NB4 (cell line): Measurements from ENCODE around the gene LAMTOR2.

Experiments
- DNase-seq: peaks from one replicate; pipeline ENCODE4 v3.0.0; 2010; ENCODE audit warnings: low read depth
- H3K4me3 ChIP-seq: one replicate; pipeline ENCODE4 v1.5.1; 2011; ENCODE audit warnings: mild to moderate bottlenecking, low read depth, low read length, moderate library complexity
- CTCF ChIP-seq: IDR thresholded peaks from one replicate; pipeline ENCODE4 v1.5.1; 2012; ENCODE audit warnings: low read depth, low read length
- MAX ChIP-seq: IDR thresholded peaks from 2 replicates; pipeline ENCODE4 v1.6.1; 2011; ENCODE audit warnings: low read depth, low read length
- MYC ChIP-seq: IDR thresholded peaks from 2 replicates; pipeline ENCODE4 v1.6.1; 2011; ENCODE audit warnings: low read depth, low read length
- POLR2A ChIP-seq: IDR thresholded peaks from 2 replicates; pipeline ENCODE4 v1.6.1; 2011; ENCODE audit warnings: mild to moderate bottlenecking; ENCODE audit not compliant: insufficient read length; ENCODE audit errors: extremely low read depth

Gene LAMTOR2

DNA sequence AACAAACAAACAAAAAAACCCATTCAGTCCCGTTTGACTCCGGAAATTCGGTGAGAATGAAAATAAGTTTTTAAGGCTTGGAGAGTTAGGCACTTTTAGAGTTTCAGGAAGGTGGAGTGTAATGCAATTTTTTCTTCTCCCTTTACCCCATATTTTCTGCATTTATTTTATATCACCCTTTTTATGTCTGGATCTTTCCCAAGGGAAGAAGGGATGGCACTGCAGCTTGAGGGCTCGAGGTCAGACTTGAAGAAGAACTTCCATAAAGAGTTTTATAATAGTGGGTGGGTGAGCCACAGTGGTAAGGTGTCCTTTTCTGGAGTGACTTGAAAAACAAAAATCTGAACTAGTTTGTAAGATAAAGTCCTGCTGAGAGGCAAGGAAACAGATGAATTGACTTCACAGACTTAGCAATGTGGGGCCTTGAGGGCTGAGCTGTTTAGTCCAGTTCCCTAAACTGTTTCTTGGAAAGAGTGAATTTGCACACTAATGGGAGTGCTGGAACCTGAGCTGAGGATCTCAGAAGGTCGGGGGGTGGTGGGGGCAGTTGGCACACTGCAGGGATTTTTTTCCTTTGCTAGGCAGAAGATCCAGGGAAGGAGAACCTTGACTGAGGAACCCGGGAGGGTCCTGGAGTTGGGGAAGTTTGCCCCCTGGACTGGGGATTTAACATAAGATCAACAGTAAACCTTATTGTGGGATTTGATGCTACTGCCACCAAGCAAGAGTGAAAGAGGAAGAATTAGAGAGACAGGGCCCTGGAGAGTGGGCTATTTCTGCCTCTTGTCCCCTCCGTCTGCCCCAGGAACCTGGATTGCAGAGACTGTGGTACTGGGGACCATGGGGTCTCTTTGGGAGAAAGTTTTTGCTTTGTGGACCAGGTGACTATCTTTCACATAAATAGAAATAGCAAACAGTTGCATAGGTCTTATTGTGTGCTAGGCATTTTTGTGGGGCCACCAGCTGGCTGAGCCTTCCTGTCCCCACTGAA lies 29.5 kb downstream of the LAMTOR2 start:
- DNase-seq: no peak
- no peak overlapping the region for H3K4me3 ChIP-seq
- TF ChIP-seq CTCF: no peak
- TF ChIP-seq POLR2A: no peak
- no peak for TF ChIP-seq MYC
- TF ChIP-seq MAX: no peak

GRCh38 chr1:156086256-156086662 lies 31.7 kb downstream of the LAMTOR2 start:
- TF ChIP-seq MYC (no peak), POLR2A (no peak), MAX (no peak), CTCF (no peak)
- no peak for DNase-seq
- H3K4me3 ChIP-seq: no peak overlapping the region

DNA sequence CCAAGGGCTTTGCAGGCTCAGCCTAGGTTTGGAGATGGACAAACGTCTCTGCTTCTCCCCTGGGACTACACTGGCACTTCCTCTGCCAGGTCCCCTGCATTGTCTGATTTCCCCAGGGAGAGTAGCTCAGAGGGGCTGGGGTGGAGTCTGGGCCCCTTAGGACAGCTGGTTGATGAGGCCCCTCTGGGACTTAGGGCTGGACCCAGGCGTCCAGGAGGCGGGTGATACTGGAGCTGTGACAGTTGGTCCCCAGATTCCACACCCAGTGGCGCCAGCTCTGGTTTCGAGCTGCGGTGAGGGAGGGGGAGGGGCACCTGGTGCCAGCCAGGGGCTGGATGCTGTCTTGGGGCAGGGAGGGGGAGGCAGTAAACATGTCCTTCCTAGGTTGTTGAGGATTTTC lies 35.1 kb downstream of the LAMTOR2 start:
- H3K4me3 ChIP-seq: no peak overlapping the region
- peak; percentile 84 for DNase-seq
- TF ChIP-seq POLR2A: no peak
- TF ChIP-seq MAX: no peak

DNA sequence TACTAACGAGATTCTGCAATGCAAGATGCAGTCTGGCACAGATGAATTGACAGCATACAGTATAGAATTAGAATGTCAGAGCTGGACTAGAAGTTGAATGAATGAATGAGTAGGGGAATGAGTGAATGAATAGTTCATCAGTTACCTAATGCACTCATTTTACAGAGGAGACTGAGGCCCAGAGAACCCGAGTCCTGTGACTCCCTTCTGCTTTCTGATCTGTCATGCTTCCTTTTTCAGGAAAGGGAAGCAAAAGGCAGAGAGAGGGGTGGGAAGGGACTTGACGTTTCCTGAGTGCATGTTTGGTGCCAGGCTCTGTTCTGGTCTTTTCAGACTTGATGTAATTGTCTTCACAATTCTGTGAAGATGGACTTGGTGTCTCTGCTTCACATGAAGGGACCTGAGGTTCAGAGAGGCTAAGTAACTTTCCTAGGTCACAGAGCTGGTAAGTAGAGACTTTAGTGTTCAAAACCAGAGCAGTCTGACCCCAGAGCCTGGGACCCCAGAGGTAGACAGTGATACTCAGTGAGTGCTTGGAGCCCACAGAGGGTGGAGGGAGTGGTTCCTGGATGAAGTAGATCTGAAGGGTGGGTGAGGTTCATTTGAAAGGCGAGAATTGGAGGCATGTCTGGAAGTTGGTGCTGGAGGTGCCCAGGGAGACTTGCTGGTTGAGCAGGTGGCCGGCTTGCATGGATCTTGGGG lies 35.7 kb downstream of the LAMTOR2 start:
- TF ChIP-seq MAX (no peak; the same call in 1 of the 2 replicates), MYC (no peak), CTCF (no peak), POLR2A (no peak)
- no peak overlapping the region for H3K4me3 ChIP-seq
- peak; percentile 62 for DNase-seq

GRCh38 chr1:156090840-156091188 lies 36.2 kb downstream of the LAMTOR2 start:
- no peak for TF ChIP-seq MYC
- no peak for TF ChIP-seq POLR2A
- peak; percentile 49 for TF ChIP-seq CTCF
- peak; percentile 44; the same call in 1 of the 2 replicates for TF ChIP-seq MAX
- H3K4me3 ChIP-seq: no peak overlapping the region
- DNase-seq: peak; percentile 83

DNA sequence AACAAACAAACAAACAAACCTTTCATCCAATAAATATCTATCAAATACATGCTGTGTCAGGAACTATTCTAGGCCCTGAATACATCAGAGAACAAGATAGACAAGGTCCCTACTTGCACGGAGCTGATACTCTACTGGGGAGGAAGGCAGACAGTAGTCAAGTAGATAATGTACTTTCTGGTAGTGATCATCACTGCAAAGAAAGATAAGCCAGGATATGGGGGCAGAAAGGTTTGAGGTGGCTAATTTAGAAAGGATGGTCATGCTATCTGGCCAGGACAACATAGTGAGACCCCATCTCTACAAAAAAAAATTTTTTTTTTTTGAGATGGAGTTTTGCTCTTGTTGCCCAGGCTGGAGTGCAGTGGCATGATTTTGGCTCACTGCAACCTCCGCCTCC lies 37.0 kb downstream of the LAMTOR2 start:
- DNase-seq: no peak
- no peak overlapping the region for H3K4me3 ChIP-seq
- TF ChIP-seq MAX (no peak), POLR2A (no peak), CTCF (no peak), MYC (no peak)
